Measurements from ENCODE around the gene HCN3.
"Not testable (repeated sequence)": the region's sequence is repeated elsewhere in the genome, so short reads cannot be mapped to it uniquely, and the experiment has no call there.

HCN3 gene

GRCh38 chr1:155277070-155277901 lies at the start of gene HCN3:
TSS of gene HCN3 (plus strand) at chr1:155277463. CDS start at chr1:155277591, 128 bp downstream.
- DNase-seq (ENCODE audit: low spot score), result peak; percentile 93

- no peak for DNase-seq (ENCODE audit: low spot score)
Observed at GRCh38 chr1:155228096-155228427, 49.2 kb upstream of the HCN3 start.

DNA sequence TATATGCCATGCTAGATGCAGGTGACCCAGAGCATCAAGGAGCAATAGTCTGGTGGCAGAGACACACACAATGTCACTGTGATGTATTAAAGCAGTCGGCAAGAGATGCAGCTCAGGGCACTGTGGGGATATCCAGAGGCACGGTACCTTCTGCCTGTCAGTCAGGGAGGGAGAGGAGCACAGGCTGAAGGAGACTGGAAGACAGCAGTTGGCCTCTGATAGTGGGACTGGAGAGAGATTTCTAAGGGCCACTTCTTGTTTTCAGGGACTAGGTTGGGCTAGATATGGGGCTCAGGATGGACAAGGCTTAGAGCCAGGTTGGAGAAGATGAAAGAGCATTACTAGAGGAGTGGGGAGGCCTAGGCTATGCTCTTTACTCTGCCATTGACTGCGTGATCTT lies 46.0 kb upstream of the HCN3 start:
- DNase-seq (ENCODE audit: low spot score), result not testable (repeated sequence)

DNA sequence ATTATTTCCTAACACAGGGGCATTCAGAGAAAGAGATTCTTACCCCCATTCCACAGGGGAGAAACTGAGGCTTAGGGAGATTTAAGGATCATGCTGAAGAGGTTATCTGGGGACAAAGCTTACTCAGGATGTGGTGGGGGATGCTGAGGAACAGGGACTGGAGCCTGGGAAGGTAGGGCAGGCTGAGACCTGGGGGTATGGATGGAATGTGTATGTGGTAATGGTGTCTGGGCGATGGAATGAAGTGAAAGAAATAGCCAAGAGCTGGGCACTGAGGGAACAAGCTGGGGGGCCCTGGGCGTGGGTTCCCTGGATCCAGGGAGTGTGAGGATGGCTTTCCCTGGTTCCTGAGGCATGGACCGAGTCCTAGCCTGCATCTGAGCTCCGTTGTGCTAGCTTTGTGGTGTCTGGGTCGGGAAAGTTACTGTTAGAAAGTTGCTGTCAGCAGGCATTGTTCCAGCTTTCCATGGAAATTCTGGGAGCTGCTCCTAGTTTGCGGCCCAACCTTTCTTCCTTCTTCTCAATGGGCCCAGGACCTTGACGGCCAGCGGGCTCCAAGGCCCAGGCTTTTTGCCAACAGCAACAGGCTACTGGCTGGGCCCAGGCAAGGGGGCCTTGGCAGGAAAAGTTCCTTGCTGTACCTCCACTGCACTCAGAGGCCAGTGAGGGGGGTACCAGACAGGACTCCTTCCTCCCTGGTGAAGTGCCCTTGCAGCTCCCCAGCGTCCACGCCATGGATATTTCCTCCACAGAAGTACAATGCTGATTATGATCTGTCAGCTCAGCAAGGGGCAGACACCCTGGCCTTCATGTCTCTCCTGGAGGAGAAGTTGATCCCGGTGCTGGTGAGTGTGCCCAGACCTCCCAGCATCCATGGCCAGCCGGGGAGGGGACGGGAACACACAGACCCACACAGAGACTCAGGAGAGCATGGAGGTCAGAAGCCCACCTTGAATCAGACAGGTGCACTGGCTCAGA lies 45.0 kb upstream of the HCN3 start:
- not testable (repeated sequence) for DNase-seq (ENCODE audit: low spot score)

GRCh38 chr1:155233502-155233901 lies 43.8 kb upstream of the HCN3 start:
- not testable (repeated sequence) for DNase-seq (ENCODE audit: low spot score)

DNA sequence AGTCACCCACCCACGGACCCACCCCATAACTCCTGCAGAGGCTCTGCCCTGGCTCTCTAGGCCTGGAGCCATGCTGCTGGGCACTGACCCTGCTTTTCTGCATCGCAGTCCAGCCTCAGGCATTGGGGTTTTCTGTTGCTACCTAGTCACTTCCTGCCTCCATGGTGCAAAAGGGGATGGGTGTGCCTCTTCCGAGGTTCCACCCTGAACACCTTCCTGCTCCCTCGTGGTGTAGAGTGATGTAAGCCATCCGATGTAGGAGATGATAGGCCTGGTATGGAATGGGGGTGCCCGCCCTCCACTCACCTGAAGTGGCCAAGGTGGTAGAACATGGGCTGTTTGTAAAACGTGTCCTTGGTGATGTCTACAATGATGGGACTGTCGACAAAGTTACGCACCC lies 41.9 kb upstream of the HCN3 start:
- not testable (repeated sequence) for DNase-seq (ENCODE audit: low spot score)

GRCh38 chr1:155236451-155236850 lies 40.8 kb upstream of the HCN3 start:
- no peak for DNase-seq (ENCODE audit: low spot score)

DNA sequence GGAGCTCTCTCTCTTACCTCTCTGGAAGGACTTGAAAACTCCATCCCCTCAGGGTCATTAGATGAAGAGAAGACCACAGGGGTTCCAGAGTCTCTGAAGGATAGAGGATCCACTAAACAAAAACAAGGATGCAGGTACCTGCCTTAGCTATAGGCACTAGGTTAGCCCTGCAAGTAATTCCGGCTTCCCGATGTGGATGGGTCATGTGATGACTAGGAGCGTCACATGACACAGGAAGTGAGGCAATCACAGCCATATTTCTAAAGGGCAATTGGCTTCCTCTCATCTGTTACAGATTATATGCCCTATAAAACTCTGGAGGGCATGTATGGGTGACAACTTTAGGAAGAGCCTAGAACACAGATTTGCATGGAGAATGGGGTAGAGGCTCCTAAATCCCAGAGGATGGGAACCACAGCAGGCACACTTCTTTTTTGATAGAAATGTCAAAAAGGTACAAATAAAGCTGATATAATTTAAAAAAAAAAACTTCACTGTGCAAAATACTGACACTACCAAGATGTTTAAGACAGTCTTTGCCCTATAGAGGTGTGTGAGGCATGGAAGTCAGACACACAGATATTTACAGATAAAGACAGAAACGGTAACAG lies 36.1 kb upstream of the HCN3 start:
- peak; percentile 72 for DNase-seq (ENCODE audit: low spot score)

- DNase-seq (ENCODE audit: low spot score), result no peak
Observed at GRCh38 chr1:155241841-155242264, 35.4 kb upstream of the HCN3 start.

GRCh38 chr1:155242805-155243358 lies 34.4 kb upstream of the HCN3 start:
- no peak for DNase-seq (ENCODE audit: low spot score)

- DNase-seq (ENCODE audit: low spot score), result peak; percentile 97
Observed at GRCh38 chr1:155244368-155245162, 32.7 kb upstream of the HCN3 start.

DNA sequence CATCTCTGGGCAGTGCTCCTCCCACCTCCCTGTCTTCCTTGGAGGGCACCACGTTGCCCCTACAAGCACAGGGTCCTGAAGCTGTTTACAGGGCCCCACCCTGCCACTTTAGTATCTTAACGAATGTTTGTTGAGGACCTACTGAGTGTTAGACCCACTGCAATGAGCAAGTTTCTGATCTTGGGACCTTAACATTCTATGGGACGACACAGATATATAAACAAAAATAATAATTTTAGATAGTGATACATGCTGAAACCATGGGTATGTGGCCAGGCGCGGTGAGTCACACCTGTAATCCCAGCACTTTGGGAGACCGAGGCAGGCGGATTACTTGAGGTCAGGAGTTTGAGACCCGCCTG lies 32.1 kb upstream of the HCN3 start:
- no peak for DNase-seq (ENCODE audit: low spot score)

GRCh38 chr1:155246796-155247195 lies 30.5 kb upstream of the HCN3 start:
- not testable (repeated sequence) for DNase-seq (ENCODE audit: low spot score)

DNA sequence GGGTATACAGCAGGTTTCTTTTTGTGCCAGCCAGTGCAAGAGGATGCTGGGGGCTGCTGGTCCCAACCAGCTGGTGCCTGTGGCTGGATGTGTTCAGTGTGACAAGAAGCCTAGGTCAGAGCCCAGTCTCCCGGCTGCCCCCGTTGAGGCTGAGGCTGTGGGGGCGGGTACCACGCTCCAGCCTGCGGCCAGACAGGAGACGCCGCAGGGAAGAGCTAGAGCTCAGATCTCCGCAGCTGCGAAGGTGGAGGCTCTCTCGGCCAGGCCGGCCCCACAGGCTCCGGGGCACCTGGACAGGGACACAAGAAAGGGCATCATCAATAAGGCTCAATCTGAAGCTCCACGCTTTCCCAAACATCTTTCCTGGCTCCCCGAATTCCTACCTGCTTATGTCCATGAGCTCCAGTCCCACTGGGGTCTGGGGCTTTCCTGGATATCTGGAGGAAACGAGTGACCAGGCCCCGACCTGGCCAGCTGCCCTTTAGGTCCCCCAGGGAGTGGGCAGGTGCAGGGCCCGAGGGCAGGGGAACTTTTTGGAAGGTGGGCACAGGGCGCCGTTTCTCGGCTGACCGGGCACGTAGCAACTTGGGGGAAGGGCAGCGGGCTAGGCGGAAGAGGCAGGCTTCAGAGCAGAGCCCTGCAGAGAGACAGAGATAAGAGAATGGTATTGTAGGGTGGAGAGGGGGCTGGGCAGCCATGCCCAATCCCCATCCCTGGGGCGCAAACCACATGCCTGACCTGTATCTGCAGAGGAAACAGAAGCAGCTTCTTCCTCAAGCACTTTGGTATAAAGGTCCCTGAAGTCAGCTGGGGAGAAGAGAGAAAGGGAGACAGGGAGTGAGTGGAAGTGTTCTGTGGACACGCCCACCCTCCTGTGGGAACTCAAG lies 29.4 kb upstream of the HCN3 start:
- no peak for DNase-seq (ENCODE audit: low spot score)

GRCh38 chr1:155250246-155250632 lies 27.0 kb upstream of the HCN3 start:
- no peak for DNase-seq (ENCODE audit: low spot score)

DNA sequence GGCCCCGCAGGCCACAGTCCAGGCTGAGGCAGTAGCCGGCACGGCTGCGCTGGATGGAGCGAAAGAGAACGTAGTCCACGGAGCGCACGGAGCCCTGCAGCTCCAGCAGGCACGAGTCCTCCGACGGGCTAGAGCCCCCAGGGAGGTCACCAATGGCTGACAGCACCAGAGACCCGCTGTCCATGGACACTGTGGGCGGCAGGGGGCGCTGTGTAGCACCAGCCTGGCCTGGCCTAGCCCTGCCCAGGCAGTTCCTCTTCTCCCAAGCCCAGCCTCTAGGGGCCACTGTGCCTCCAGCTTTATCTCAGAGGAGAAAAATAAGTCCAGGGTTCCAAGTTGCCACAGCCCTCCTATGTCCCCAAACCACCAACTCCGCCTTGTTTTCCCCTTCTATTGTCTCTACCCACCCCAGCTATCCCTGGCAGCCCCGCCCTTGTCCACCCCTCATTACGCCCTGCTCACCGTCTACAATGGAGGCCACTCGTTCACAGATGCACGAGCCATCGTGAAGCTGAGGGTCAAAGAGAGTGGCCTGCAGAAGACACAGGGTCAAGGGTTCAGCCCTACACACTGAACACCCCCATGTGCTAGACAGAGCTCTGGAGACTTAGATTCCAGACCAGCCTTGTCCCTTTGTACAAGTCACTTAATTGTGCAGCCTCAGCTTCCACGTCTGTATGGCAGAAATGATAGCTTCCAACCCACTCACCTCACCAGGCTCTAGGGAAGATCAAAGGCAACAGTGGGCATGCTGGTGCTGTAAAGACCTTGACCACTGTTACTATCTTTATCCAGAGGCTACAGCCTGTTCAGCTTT lies 26.4 kb upstream of the HCN3 start:
- DNase-seq (ENCODE audit: low spot score), result peak; percentile 90

DNA sequence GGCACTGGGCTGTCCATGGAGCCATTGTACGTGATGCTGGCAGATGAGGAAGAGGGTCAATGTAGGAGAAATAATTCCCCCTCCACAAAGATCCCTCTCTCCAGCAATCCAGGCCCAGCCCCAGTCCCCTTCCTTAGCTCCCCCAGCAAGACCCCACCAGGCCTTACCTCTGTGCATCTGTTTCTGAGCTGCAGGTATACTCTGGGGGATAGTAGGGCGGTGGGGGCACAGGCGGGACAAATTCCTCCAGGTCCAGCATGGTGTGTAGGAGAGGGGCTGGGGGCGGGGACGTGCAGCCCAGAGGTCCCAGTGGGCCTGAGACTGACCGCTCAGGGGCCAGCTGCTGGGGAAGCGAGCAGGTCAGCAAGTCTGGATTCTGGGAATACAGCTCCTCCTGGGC lies 25.7 kb upstream of the HCN3 start:
- no peak for DNase-seq (ENCODE audit: low spot score)

DNA sequence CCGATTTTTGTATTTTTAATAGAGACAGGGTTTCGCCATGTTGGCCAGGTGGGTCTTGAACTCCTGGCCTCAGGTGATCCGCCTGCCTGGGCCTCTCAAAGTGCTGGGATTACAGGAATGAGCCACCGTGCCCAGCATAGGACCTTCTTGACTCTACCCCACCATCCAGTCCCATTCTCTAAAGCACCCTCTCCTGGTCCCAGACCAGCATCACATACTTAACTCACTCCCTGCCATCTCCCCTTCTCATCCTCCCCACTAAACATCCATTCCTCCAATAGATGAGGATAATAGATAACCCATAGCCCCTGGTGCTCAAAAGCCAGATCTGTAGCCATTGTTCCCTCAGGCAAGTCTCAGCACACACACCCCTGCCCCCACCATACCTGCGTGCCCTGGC lies 24.1 kb upstream of the HCN3 start:
- DNase-seq (ENCODE audit: low spot score), result no peak

GRCh38 chr1:155253797-155254196 lies 23.5 kb upstream of the HCN3 start:
- no peak for DNase-seq (ENCODE audit: low spot score)
